DND-41 (cell line): ENCODE measurements around the gene CHRNE.

ENCODE experiments used
- EZH2 ChIP-seq: IDR thresholded peaks from 3 replicates; pipeline ENCODE4 v1.6.1; 2012; ENCODE audit warnings: borderline replicate concordance, low read depth, mild to moderate bottlenecking, moderate library complexity, low read length, inconsistent platforms; ENCODE audit not compliant: severe bottlenecking
- TF ChIP-seq, protein P1 (sequence below): IDR thresholded peaks from 2 replicates; pipeline ENCODE4 v1.5.1; 2012; ENCODE audit warnings: borderline replicate concordance, low read length, moderate library complexity, mild to moderate bottlenecking; ENCODE audit not compliant: poor library complexity, severe bottlenecking; ENCODE audit errors: extremely low read depth

DNA sequence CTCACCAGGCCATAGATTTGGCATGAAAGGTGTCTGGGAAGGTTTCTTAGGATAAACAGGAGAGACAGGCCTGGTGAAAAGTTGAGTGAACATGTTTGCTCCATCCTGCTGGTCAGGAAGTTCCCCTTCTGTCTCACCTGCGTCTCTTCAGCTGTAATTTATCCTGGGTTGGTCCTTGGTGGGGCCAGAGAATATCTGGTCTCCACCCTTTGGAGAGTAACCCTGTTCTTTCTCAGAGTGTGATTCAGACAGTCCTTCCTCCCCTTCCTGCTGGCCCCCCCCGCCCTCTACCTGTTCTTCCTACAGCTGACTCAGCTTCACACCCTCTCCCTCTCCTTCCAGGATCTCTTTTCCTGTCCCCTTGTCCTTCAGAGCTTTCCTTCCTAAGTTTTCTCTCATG, 52.7 kb downstream of the CHRNE start:
- TF ChIP-seq, protein P1, sequence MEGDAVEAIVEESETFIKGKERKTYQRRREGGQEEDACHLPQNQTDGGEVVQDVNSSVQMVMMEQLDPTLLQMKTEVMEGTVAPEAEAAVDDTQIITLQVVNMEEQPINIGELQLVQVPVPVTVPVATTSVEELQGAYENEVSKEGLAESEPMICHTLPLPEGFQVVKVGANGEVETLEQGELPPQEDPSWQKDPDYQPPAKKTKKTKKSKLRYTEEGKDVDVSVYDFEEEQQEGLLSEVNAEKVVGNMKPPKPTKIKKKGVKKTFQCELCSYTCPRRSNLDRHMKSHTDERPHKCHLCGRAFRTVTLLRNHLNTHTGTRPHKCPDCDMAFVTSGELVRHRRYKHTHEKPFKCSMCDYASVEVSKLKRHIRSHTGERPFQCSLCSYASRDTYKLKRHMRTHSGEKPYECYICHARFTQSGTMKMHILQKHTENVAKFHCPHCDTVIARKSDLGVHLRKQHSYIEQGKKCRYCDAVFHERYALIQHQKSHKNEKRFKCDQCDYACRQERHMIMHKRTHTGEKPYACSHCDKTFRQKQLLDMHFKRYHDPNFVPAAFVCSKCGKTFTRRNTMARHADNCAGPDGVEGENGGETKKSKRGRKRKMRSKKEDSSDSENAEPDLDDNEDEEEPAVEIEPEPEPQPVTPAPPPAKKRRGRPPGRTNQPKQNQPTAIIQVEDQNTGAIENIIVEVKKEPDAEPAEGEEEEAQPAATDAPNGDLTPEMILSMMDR, result no peak
- TF ChIP-seq EZH2, result no peak
